LNCAP (cell line): ENCODE measurements around the gene BMAL2.

Experiments
- TF ChIP-seq, protein P1 (sequence below): fragments of 450-650 bp; IDR thresholded peaks from 2 replicates; pipeline ENCODE4 v1.5.1; 2017; ENCODE audit warnings: mild to moderate bottlenecking

BMAL2 gene

DNA sequence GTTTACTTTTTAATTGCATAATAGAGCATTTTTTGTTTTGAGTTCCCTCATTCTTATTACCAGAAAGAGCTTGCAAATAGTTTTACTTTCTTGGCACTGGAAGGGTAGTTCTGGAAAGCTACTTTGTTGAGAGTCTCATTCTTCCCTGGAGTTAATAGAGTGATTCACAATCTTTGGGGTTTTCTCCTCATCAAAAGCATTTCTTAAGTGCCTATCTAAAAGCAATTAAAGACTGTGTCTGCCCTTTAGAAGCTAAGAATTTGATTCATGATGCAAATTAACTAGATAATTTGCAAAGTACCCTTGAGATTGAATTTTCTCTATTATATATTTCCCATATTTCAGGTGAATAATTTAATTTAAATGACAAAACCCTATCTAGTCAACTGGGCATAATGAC is 8.1 kb upstream of the BMAL2 start:
- TF ChIP-seq, protein P1, sequence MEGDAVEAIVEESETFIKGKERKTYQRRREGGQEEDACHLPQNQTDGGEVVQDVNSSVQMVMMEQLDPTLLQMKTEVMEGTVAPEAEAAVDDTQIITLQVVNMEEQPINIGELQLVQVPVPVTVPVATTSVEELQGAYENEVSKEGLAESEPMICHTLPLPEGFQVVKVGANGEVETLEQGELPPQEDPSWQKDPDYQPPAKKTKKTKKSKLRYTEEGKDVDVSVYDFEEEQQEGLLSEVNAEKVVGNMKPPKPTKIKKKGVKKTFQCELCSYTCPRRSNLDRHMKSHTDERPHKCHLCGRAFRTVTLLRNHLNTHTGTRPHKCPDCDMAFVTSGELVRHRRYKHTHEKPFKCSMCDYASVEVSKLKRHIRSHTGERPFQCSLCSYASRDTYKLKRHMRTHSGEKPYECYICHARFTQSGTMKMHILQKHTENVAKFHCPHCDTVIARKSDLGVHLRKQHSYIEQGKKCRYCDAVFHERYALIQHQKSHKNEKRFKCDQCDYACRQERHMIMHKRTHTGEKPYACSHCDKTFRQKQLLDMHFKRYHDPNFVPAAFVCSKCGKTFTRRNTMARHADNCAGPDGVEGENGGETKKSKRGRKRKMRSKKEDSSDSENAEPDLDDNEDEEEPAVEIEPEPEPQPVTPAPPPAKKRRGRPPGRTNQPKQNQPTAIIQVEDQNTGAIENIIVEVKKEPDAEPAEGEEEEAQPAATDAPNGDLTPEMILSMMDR: no peak

DNA sequence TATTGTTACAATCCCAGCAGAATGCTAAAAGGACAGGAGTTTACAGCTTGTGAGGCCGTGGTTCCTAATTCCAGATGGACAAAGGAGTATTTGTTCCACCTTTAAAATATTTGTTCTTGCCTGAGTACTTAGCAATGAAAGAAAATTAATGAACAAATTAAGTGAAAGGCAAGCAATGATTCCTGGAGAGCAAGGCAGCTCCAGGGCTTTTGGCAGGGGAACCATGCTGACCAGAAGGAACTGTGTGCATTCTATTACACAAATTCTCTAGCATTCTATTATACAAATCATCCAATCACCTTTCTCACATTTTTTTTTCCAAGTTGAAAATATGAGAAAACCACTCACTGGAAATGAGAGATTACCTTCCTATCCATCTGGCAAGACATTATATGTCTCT is 1.8 kb upstream of the BMAL2 start:
- TF ChIP-seq, protein P1: no peak

DNA sequence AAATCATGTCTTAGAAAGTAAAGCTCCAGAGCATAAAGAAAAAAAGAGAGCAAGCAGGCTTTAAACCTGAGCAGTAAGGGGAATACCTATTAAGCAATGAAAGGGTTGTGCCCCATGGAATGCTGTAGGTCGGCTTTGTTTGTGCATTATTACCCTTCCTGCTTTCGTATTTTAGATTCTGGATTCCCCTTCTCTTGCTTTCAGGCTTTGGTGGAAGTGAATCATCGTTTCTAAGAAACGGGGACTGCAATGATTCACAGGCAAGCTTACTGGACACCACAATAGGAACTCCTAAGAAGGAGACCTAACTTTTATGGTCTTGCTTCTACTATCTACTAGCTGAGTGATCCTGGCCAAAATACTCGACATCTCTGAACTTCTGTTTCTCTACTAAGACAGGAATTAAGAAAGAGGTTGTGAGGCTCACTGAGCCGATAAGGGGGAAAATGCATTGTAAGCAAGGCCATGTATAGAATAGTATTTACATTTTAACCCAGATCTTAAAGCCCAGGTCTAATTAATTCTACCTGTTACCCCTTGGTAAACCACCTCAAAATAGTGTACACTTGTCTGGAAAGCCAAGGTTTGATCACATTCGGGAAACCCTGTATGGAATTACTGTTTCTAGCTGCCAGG is 1.2 kb upstream of the BMAL2 start:
- TF ChIP-seq, protein P1: no peak

DNA sequence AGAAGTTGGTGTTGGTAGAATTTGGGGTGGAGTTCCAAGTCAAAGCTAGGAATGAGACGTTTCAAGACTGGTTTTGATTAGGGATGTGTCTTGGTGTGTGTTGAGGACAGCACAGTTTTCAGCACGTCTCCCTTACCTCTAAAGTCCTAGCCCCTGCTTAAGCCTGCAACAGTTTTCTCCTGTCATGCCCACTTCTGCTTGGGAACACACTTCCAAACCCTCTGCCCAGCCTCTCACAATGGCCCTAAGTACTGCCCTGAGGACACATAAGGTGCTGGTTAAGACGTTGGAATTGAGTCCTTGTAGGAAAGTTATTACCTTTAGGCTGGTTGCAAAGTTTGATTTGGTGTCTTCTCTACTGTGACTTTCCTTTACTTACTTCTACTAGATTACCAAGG is 710 bp upstream of the BMAL2 start:
- TF ChIP-seq, protein P1: no peak

DNA sequence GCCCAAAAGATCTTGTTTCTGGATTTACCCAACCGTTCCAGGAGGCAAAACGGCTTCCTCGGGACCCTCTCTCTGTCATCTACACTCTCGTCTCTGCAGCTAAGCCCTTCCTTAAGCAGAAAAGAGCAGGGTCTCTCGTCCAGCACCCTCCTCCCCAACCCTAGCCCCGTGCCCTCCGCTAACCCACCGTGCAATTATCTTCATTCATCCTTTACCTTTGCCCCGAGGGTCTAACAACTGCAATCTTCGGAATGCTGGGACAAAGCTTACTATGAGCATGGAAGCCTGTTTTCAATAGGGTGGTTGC is 276 bp upstream of the BMAL2 start:
- TF ChIP-seq, protein P1: no peak

DNA sequence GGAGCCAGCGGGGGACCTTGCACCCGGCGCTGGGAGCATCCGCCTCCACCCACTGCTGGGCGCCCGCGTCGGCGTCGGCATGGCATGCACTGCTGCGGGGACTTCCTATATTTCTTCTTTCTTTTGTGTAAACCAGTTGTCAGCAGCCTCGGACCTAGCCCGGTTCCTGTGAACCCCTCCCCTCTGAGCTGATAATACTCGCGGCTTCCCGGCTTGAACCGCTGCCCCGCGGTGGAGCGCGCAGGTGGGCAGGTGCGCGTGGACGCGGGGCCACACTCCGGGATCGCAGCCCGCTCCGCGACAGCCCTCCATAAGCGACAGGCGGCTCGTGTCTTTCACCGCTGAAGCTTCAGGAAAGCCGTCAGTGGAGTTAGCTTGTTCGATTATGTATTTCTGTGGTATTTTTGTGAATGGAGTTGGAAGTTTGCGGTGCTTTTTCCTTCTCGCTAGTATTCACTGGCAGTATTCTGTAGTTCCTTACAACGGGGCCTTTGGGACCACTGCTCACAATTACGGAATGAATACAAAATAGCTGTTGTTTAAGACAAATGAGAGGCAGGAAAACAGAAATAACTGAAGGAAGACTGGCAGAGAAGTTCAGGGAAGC is 870 bp downstream of the BMAL2 start:
- TF ChIP-seq, protein P1: no peak

DNA sequence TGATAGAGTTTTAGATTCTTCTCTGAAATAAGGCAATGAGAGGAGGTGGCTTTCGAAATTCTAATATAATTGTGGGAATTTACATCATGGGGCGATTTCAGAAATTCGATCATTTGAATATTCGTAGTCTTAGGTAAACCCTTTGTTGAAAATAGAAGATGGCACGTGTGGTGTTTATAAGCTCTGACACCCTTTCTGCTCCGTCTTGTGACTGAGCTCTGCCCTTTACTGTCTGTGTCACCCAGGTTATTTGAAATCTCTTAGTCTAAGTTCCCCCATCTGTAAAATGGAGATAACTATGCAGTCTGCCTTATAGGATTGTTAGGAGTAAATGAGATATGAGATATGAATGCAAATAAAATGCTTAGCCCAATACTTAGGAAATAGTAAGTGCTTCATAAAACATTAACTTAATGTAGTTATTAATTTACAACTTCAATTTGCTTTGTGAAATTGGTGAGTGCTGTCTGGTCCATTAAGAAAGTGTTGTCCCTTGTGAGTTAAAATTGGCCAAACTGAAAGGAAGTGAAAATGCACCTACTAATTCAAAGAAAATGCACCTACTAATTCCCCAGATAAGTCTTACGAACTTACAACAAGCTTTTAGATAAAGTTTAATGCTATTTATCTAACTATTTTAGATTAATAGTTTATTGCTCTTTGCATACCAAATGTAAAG is 1.5 kb downstream of the BMAL2 start:
- TF ChIP-seq, protein P1: no peak
